SH-SY5Y (cell line): ENCODE results near the gene NEIL3.

Experiments
- GATA2 ChIP-seq: IDR thresholded peaks from 2 replicates; pipeline ENCODE4 v1.6.1; 2011; ENCODE audit warnings: mild to moderate bottlenecking, low read depth, low read length
- GATA3 ChIP-seq: IDR thresholded peaks from 2 replicates; pipeline ENCODE4 v1.6.1; 2011; ENCODE audit warnings: low read depth, mild to moderate bottlenecking, low read length, moderate library complexity

- no peak for TF ChIP-seq GATA2
- no peak for TF ChIP-seq GATA3
These were observed 28.2 kb upstream of the NEIL3 start for GRCh38 chr4:177281351-177281909.
